NB4 (cell line): ENCODE measurements around the gene FXR2.
"Not testable (repeated sequence)": the region's sequence is repeated elsewhere in the genome, so short reads cannot be mapped to it uniquely, and the experiment has no call there.

Experiments
- DNase-seq: peaks from one replicate; pipeline ENCODE4 v3.0.0; 2010; ENCODE audit warnings: low read depth
- H3K4me3 ChIP-seq: one replicate; pipeline ENCODE4 v1.5.1; 2011; ENCODE audit warnings: mild to moderate bottlenecking, low read depth, low read length, moderate library complexity
- MYC ChIP-seq: IDR thresholded peaks from 2 replicates; pipeline ENCODE4 v1.6.1; 2011; ENCODE audit warnings: low read depth, low read length
- POLR2A ChIP-seq: IDR thresholded peaks from 2 replicates; pipeline ENCODE4 v1.6.1; 2011; ENCODE audit warnings: mild to moderate bottlenecking; ENCODE audit not compliant: insufficient read length; ENCODE audit errors: extremely low read depth
- TF ChIP-seq, protein P1 (sequence below): IDR thresholded peaks from one replicate; pipeline ENCODE4 v1.5.1; 2012; ENCODE audit warnings: low read depth, low read length
- TF ChIP-seq, protein P2 (sequence below): IDR thresholded peaks from 2 replicates; pipeline ENCODE4 v1.6.1; 2011; ENCODE audit warnings: low read depth, low read length

FXR2 gene

DNA sequence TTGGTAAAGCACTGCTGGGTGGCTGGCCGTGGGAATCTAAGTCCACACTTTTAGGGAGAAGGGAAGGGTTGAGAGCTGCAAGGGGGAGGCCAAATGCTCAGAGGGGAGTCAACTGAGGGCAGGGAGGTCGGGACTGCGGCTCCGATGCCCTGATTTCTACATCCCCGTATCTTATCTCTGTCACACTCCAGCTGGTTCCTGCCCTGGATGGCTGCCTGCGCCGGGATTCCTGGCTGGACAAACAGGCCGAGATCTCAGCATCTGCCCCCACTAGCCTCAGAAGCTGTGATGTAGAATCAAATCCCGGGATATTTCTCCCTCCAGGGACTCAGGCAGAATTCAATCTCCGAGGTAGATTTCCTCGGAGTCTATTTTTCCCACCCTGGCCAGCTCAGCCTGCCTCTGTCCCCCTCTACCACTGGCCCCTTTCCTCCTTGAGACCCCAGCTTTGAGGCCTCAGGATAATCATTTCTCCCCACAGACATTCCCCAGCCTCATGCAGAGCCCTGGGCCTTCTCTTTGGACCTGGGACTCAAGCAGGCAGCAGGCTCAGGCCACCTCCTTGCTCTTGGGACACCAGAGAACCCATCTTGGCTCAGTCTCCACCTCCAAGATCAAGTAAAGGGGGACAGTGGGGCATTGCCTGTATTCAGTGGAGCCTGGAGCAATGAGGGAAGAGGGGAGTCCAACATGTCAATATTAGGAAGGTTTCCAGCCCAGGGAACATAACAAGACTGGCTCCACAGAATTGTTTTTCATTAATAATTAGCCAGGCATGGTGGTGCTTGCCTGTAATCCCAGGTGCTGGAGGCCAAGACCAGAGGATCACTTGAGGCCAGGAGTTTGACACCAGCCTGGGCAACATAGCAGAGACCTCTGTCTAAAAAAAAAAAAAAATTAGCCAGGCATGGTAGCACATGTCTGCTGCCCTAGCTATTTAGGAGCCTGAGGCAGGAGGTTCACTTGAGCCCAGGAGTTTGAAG lies 17.0 kb upstream of the FXR2 start:
- no peak overlapping the region for H3K4me3 ChIP-seq
- TF ChIP-seq, protein P1, sequence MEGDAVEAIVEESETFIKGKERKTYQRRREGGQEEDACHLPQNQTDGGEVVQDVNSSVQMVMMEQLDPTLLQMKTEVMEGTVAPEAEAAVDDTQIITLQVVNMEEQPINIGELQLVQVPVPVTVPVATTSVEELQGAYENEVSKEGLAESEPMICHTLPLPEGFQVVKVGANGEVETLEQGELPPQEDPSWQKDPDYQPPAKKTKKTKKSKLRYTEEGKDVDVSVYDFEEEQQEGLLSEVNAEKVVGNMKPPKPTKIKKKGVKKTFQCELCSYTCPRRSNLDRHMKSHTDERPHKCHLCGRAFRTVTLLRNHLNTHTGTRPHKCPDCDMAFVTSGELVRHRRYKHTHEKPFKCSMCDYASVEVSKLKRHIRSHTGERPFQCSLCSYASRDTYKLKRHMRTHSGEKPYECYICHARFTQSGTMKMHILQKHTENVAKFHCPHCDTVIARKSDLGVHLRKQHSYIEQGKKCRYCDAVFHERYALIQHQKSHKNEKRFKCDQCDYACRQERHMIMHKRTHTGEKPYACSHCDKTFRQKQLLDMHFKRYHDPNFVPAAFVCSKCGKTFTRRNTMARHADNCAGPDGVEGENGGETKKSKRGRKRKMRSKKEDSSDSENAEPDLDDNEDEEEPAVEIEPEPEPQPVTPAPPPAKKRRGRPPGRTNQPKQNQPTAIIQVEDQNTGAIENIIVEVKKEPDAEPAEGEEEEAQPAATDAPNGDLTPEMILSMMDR = no peak
- TF ChIP-seq, protein P2, sequence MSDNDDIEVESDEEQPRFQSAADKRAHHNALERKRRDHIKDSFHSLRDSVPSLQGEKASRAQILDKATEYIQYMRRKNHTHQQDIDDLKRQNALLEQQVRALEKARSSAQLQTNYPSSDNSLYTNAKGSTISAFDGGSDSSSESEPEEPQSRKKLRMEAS = no peak
- no peak for TF ChIP-seq POLR2A
- TF ChIP-seq MYC = no peak
- DNase-seq = no peak

DNA sequence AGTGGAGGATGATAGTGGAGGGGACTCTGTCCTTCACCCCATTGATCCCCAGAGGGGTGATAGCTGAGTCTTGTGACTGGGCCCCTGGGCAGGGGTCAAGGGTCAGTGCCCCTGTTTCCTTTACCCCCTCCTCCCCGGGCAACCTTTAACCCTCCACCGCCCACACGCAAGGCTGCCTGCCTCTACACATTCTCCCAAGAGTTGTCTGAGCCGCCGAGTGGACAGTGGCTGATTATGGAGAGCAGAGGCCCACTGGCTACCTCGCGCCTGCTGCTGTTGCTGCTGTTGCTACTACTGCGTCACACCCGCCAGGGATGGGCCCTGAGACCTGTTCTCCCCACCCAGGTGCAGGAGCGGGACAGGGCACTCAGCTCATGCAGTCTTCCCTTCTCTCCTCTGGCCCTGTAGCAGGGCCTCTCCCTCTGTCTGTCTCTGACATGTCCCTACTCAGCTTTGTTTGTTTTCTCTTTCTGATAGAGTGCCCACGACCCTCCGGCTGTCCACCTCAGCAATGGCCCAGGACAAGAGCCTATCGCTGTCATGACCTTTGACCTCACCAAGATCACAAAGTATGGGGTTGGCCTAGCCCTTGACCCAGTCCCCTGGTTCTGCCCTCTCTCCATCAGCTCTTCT lies 15.4 kb upstream of the FXR2 start, which contains the start of gene SHBG:
Gene SHBG, plus strand, starts transcription at position 197 of the 633 bp plus-strand sequence. Its CDS starts 38 bp downstream, at position 235.
- TF ChIP-seq POLR2A = no peak
- no peak for DNase-seq
- no peak within 1 kb of the TSS for H3K4me3 ChIP-seq

DNA sequence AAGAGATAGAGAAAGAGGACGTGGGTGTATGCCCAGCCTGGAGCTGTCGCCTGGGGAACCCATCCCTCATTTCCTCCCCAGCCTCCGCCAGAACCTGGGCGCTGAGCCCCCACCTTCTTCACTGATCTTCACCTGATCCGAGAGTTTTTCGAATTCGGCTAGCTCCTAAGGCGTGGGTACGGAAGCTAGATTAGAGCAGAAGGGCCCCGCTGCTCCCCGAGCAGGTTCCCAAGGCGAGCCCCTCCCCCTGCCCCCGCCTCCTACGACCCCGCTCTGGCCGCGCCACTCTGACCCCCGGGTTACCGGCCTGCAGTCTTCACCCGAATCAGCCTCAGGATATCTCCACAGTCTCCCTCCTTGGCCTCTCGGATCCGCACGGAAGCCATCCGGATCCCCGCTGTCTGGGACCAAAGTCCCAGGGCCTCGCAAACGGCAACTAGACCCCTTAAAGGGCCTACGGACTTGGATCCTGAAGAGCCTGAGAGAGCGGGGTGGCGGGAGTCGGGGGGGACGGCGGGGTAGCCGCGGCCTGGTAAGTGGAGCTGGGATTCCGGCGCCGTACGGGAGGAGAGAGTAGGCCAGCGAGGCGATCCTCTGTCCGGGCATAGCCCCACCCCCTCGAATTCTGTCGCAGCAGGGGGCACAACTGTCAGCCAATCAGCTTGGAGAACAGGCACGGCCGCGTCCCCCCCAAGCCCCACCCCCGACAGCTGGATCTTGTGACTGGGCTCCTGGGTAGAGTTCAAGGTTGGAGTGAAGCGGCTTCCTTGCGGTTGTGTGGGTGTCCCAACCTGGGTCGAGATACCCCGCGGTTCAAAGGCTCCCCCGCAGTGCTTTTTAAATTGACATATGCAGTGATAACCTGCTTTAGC lies 12.8 kb upstream of the FXR2 start, which contains the start of gene SAT2:
Gene SAT2, minus strand, starts transcription at position 572 of the 872 bp plus-strand sequence. Its CDS starts 186 bp downstream, at position 386.
- peak; percentile 89 for DNase-seq
- H3K4me3 ChIP-seq = peak within 1 kb of the TSS; percentile 50
- TF ChIP-seq MYC (no peak), POLR2A (no peak)
- TF ChIP-seq, protein P1 = no peak
- TF ChIP-seq, protein P2 = no peak

DNA sequence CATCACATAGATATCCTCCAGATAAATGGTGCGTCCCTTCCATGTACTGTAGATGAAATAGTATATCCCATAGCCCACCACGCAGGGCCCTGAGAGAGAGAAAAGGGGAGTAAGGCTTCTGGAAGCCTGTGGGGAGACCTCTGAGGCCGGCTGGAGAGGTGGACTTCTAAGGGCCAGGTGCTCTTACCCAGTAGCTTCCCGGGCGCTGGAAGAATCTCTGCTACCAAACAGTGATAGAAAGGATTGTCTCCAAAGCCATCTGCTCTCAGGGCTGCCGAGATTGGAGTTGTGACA lies 12.2 kb upstream of the FXR2 start:
- peak overlapping the region; percentile 50 for H3K4me3 ChIP-seq
- DNase-seq = no peak
- TF ChIP-seq, protein P1 = no peak
- TF ChIP-seq POLR2A (no peak), MYC (no peak)
- TF ChIP-seq, protein P2 = no peak

DNA sequence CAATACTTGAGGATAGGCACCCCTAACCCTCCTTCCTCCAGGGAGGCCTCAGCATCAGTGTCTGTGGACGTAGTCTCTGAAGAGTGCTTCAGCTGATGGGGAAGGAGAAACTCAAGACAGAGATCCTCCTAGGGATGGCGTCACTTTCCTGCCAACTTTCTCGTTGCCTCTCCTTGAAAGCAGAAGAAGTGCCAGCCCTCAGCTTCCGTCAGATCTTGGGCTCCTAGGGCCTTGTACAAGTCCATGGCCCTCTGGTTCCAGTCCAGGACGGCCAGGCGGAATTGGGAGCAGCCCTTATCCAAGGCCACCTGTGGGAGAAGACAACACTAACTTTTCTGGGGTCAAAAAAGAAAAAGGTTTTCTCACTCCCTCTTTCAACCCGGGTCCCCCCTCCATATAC lies 11.6 kb upstream of the FXR2 start:
- TF ChIP-seq, protein P1 = no peak
- no peak for TF ChIP-seq MYC
- TF ChIP-seq, protein P2 = no peak
- no peak for TF ChIP-seq POLR2A
- no peak overlapping the region for H3K4me3 ChIP-seq
- no peak for DNase-seq

DNA sequence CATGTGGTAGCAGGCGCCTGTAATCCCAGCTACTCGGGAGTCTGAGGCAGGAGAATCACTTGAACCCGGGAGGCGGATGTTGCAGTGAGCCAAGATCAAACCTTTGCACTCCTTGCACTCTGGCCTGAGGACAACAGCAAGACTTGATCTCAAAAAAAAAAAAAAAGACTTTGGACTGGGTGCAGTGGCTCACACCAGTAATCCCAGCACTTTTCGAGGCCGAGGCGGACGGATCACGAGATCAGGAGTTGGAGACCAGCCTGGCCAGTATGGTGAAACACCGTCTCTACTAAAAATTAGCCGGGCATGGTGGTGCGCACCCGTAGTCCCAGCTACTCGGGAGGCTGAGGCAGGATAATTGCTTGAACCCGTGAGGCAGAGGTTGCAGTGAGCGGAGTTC lies 11.1 kb upstream of the FXR2 start:
- DNase-seq, H3K4me3 ChIP-seq: not testable (repeated sequence)
